GM10248 (cell line): ENCODE data around the gene RPS6KL1.

Source experiments
- CTCF ChIA-PET: fragments of 300-600 bp; sonication (Branson Sonifier 250); formaldehyde crosslinking; extraction: SDS; loops from one replicate; lab custom pipeline; 2021; ENCODE audit warnings: antibody characterized with exemption; lab: Yijun Ruan, JAX
- POLR2A ChIA-PET: fragments of 350-650 bp; sonication (Branson Sonifier 250); formaldehyde crosslinking; extraction: SDS; loops from one replicate; lab custom pipeline; 2020; ENCODE audit warnings: antibody characterized with exemption; lab: Yijun Ruan, JAX
- DNase-seq: peaks from one replicate; pipeline ENCODE4 v3.0.0; 2012; ENCODE audit errors: extremely low spot score
- TF ChIP-seq, protein P1 (sequence below): IDR thresholded peaks from 2 replicates; pipeline ENCODE4 v1.5.1; 2012; ENCODE audit warnings: mild to moderate bottlenecking, low read depth; ENCODE audit errors: extremely low read depth, missing control alignments, control extremely low read depth

Gene RPS6KL1

GRCh38 chr14:74896400-74896799, 26.7 kb downstream of the RPS6KL1 start:
- DNase-seq, result no peak
- POLR2A ChIA-PET, result no interaction called here
- CTCF ChIA-PET, result interaction anchor here (2.3 to 17.5 kb wide), 2 partner anchors 10 to 40 kb away, joined by 28 to 542 read pairs; no protein-coding TSS in a partner anchor
- TF ChIP-seq, protein P1, sequence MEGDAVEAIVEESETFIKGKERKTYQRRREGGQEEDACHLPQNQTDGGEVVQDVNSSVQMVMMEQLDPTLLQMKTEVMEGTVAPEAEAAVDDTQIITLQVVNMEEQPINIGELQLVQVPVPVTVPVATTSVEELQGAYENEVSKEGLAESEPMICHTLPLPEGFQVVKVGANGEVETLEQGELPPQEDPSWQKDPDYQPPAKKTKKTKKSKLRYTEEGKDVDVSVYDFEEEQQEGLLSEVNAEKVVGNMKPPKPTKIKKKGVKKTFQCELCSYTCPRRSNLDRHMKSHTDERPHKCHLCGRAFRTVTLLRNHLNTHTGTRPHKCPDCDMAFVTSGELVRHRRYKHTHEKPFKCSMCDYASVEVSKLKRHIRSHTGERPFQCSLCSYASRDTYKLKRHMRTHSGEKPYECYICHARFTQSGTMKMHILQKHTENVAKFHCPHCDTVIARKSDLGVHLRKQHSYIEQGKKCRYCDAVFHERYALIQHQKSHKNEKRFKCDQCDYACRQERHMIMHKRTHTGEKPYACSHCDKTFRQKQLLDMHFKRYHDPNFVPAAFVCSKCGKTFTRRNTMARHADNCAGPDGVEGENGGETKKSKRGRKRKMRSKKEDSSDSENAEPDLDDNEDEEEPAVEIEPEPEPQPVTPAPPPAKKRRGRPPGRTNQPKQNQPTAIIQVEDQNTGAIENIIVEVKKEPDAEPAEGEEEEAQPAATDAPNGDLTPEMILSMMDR, result no peak

DNA sequence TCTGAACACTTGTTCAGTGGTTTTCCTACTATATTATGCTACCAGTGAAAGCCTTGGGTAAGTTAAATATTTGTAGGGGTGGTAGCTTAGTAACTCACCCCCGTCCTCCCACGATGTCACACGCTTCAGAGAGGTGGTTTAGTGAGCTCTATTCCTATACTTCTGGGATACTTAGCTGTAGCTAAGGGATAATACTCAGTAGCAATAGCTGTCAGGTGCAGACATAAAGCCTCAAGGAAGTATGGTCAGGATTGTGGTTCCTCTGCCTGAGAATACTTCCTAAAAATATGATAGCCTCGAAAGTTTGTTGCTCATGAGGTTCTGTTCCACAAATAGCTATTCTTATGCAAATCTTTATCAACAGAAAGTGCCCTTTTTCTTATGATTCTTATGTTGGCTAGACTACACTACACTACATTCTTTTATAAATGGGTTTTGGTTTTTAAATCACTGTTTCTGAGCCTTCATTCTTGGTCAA, 29.4 kb downstream of the RPS6KL1 start:
- ChIA-PET POLR2A (interaction anchor here (1.0 kb wide), 1 partner anchor 9 kb away, joined by 4 read pairs; no protein-coding TSS in a partner anchor), CTCF (interaction anchor here (1.1 to 7.6 kb wide), 17 partner anchors 8 to 284 kb away, joined by 3 to 143 read pairs (median 7); partner anchors contain the start of genes DLST, EIF2B2 and PROX2)
- no peak for DNase-seq
- TF ChIP-seq, protein P1, result no peak

DNA sequence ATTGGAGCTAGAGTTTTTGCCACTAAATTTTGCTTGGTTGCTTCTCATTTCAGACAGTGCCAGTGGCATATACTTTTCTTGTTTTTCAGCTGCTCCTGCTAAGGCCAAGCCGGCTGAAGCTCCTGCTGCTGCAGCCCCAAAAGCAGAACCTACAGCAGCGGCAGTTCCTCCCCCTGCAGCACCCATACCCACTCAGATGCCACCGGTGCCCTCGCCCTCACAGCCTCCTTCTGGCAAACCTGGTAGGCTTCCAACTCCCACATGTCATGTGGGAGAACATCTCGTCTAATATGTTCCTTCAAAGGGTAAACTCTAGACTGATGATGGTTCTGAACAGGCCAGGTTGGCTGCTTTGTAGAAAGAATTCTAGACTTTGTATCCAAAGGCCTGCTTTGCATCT, 30.3 kb downstream of the RPS6KL1 start:
- ChIA-PET POLR2A (interaction anchor here (1.2 kb wide), 1 partner anchor 11 kb away, joined by 3 read pairs; the partner anchor contains the start of gene DLST), CTCF (interaction anchor here (0.9 to 7.6 kb wide), 17 partner anchors 8 to 284 kb away, joined by 3 to 143 read pairs (median 7); partner anchors contain the start of genes DLST, EIF2B2 and PROX2)
- TF ChIP-seq, protein P1, result no peak
- DNase-seq, result no peak

GRCh38 chr14:74891870-74892269, 31.2 kb downstream of the RPS6KL1 start:
- ChIA-PET POLR2A (interaction anchor here (1.2 kb wide), 1 partner anchor 10 kb away, joined by 3 read pairs; the partner anchor contains the start of gene DLST), CTCF (interaction anchor here (2.2 to 7.6 kb wide), 6 partner anchors 7 to 54 kb away, joined by 9 to 143 read pairs (median 12); partner anchors contain the start of gene PROX2)
- no peak for DNase-seq
- TF ChIP-seq, protein P1, result no peak

GRCh38 chr14:74890262-74890661, 32.8 kb downstream of the RPS6KL1 start:
- no peak for DNase-seq
- CTCF ChIA-PET, result interaction anchor here (0.9 to 7.6 kb wide), 3 partner anchors 11 to 30 kb away, joined by 3 to 143 read pairs (median 50); no protein-coding TSS in a partner anchor
- TF ChIP-seq, protein P1, result no peak
- POLR2A ChIA-PET, result no interaction called here

- TF ChIP-seq, protein P1, result no peak
- ChIA-PET POLR2A (no interaction called here), CTCF (interaction anchor here (0.9 to 7.6 kb wide), 3 partner anchors 9 to 28 kb away, joined by 3 to 143 read pairs (median 6); no protein-coding TSS in a partner anchor)
- no peak for DNase-seq
Measured at GRCh38 chr14:74888164-74889158, 34.6 kb downstream of the RPS6KL1 start.
